ENCODE results near the gene ANKRD66. TPM values are rescaled to one million over a fixed set of nuclear protein-coding genes. Genes with fewer than 3 reads are reported as not detected.
A peak's percentile ranks its signal among the peaks of the same experiment; 100 is the strongest.
"Not testable (repeated sequence)": the region's sequence is repeated elsewhere in the genome, so short reads cannot be mapped to it uniquely, and the experiment has no call there.

The ANKRD66 gene
- polyA plus RNA-seq, 4 donors: not detected

DNA sequence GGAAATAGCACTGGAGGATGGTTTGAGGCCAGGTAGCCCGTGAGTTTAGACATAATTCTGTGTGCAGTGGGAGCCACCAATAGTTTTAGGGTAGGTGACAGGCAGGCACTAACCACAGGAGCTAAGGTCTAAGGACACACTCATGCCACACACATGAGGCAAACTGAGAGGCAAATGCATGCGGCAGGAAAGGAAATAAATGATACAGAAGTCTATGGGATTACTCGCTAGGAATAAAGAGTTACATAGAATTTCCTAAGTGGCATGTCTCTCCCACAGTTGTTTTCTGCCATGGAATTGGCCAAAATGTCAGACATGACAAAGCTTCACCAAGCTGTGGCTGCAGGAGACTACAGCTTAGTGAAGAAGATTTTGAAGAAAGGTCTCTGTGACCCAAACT is 4.9 kb downstream of the ANKRD66 start:
- DNase-seq (ENCODE audit: low read depth in 4 of 4, low spot score in 3 of 4): no peak

DNA sequence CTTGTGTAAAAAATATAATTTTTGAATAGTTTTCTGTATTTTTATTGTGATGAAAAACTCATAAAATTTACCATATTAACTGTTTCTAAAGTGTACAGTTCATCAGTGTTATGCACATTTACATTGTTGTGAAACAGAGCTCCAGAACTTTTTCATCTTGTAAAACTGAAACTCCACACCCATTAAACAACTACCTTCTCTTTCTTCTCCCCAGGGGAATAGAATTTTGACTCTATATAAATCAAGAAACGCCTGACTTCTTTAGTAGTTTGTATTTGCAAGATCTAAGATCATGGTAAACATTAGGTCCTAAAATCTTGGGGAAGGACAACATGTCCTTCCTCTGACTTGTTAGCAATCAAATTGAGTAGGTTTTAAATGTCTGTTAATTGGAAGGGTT is 9.1 kb downstream of the ANKRD66 start:
- no peak for DNase-seq (ENCODE audit: low read depth in 4 of 4, low spot score in 3 of 4)

DNA sequence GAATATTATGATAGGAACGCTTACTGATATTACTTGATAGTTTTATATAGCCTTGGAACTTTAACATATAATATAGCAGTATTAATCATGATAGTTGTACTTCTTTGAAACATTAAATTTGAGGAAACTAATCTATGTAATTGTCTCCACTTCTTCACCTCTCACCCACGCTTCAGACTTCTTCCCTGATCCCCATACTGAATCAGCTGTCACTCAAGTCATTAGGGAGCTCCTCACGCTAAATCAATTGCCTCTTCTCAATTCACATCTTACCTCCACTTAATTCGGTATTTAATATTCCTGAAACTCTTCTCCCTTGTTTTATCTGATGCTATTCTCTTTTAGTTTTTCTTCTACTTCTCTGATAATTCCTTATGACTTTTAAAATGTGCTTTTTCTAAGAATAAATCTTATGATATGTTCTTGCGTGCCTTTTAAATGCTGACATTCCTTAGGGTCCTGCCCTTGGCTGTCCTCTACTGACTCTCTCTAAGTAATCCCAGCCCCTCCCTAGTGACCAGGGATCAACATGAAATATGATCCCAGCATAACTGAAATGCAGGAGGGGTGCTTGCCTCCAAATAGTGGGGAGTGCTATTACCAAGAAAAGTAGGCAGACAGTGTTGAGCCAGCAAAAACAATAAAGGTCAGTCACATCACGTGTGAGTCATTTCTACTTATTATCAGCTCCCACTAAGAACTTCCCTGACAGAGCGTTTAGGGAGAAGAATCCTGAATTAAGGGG is 9.9 kb downstream of the ANKRD66 start:
- peak in 1 of 4 donors; percentile 22 for DNase-seq (ENCODE audit: low read depth in 4 of 4, low spot score in 3 of 4)

DNA sequence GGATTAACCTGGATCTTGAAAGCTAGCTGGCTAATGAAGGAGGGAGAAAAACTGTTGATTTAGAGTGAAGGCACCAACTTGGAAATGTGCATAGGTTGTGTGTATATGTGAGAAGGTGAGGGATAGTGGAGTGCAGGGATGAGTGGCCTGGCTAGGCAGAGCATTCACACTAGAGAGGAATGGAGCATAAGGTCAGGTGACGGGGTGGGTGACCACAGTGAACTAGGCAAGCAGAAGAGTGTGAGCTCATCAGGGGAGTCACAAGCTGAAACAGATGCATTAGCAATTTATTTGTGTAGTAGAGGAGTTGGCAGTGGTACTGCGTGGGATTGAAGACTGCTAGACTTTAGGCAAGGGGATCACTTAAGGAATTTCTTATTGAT is 10.5 kb downstream of the ANKRD66 start:
- DNase-seq (ENCODE audit: low read depth in 4 of 4, low spot score in 3 of 4): no peak

DNA sequence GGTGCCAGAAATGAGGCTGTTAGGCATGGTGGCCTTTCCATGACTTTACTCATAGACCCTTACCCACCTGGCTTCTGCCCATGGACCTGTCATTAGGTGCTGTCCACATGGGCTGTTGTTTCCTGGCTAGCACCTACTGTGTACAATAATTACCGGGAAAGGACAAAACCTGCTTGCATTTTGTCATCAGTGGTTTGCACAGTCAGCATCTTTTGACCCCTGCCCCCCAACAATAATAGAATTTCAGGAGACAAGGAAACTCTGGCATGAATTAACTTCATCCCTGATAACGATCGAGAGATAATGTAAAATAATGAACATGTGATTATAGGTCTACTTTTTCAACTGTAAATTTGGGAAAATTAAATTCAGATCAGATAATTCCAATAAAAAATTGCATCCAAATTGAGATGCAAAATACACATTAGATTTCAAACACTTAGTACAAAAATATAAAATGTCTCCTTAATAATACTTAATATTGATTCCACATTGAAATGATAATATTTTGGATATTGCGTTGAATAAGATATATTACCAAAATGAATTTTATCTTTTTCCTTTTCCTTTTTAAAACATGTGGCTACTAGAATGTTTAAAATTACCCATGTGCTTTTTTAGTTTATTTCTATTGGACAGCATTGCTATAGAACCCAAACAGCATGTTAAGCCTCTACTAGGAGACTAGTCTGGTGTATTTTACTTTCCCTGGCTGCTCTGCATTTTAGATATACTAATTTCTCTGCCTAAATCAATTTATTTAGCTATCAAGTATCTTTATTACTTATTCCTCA is 12.4 kb downstream of the ANKRD66 start:
- no peak for DNase-seq (ENCODE audit: low read depth in 4 of 4, low spot score in 3 of 4)

DNA sequence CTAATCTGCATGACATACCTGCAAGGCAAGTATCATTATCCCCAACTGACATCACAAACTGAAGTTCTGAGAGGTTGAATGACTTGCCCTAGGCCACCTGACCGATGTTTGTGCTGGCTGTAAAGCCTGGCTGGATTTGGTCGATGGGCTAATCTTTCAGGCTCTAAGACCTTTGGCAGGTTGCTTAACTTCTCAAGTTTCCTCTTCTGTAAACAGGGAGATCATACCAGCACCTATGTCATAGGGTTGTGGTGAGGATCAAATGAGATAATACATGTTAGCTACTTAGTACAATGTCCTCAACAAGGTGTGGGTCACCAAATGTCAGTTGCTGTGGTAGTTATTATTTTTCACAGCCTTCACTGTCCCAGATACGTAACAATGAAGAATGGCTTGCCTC is 14.2 kb downstream of the ANKRD66 start:
- DNase-seq (ENCODE audit: low read depth in 4 of 4, low spot score in 3 of 4): no peak

DNA sequence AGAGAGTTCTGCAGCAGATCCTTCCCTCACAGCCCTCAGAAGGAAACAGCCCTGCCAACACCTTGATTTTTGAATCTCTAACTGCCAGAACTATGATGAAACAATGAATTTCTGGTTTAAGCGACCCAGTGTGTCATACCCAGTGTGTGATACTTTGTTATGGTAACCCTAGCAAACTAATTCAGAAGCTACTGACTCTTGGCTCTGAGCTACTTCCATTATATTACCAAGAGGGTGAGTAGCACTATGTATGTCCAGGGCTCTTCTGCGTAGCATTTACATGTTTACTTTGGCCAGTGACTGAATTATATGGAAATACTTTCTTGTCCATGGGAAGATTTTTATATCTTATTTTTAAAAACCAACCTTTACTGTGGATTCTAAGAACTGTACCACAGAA is 16.7 kb downstream of the ANKRD66 start:
- DNase-seq (ENCODE audit: low read depth in 4 of 4, low spot score in 3 of 4): no peak

DNA sequence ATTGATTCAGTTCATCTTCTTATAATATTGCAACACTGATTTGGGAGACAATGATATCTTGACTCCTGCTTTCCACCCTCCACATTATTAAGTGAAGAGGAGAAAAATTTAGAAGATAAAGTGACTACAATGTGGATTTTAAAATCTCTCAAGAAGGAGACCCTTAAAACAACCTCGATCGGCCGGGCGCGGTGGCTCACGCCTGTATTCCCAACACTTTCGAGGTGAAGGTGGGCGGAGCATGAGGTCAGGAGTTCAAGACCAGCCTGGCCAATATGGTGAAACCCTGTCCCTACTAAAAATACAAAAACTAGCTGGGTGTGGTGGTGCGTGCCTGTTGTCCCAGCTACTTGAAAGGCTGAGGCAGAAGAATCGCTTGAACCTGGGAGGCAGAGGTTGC is 17.5 kb downstream of the ANKRD66 start:
- DNase-seq (ENCODE audit: low read depth in 4 of 4, low spot score in 3 of 4): not testable (repeated sequence)

DNA sequence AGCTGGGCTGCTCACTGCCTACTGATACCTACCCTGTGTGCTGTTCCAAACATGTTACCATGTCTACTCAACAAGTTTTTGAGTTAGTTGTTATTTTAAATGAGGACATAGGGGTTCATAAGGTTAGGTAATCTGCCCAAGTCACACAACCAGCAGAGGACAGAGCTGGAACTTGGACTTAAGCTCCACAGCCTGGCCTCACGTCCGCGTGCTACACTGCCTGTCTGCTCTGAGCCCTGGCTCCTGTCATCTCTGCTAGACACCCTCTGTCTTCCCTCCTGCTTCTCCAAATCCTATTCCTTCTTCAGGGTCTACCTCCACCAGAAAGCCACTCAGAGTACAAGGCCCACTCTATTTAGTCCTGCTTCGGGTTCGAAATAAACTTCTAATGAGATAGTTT is 18.2 kb downstream of the ANKRD66 start:
- no peak for DNase-seq (ENCODE audit: low read depth in 4 of 4, low spot score in 3 of 4)

DNA sequence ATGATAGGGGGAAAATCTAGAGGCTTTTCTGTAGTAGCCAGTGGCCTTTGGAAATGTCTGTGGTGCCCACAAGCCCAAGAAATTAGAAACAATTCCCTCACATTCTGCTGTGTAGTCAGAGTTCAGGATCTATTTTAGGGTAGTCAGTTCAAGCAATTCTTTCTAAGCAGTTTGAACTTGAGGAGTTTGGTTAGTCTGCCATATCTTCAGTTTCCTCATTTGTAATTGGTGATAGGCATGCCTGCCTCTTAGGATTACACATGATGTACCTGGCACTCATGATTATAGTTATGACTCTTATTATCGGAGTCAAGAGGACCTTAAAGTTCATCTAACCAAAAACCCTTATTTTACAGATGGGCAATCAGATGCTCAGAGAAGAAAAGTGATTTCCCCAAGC is 25.3 kb downstream of the ANKRD66 start:
- no peak for DNase-seq (ENCODE audit: low read depth in 4 of 4, low spot score in 3 of 4)

DNA sequence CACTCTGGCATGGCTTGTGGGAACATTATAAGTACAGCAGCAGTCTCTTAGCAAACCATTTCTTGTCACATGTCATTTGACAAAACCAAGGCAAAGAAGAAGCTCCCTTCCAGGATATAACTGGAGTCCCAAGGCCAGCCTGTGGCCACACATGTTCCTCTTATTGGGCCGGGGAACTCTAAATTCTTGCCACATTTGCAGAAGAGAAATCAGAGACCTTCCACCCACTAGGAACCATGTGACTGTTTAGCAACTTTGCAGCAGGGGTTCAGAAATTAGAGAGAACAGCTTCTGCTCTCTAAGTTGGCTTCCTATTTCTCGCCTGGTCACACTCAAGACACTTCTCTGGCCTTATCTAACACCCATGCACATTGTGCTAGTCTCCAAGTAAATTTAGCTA is 26.0 kb downstream of the ANKRD66 start:
- no peak for DNase-seq (ENCODE audit: low read depth in 4 of 4, low spot score in 3 of 4)

DNA sequence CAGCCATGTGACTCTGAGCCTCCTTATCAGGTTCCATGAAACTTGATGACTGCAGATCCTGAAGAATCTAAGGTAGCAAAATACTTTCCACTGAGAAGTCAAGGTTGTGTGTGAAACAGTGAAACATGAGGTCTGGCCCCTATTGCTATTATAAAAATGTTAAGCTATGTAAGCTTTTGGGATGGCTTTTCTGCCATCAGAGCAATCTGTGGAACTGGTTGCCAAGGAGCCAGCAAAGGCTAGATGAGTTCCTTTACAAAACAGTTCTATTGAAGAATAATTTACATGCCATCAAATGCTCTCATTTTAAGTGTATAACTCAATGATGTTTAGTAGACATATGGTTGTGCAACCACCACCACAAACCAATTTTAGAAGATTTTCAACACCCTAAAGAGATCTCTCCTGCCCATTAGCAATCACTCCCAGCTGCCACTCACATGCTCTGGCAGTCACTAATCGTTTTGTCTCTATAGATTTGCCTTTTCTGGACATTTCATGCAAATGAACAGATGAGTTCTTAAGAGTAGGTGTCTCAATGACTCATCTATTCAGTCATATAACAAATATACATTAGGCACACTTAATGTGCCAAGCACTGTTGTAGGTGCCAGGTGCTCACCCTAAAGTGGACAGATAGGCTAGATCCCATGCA is 26.6 kb downstream of the ANKRD66 start:
- DNase-seq (ENCODE audit: low read depth in 4 of 4, low spot score in 3 of 4): no peak

DNA sequence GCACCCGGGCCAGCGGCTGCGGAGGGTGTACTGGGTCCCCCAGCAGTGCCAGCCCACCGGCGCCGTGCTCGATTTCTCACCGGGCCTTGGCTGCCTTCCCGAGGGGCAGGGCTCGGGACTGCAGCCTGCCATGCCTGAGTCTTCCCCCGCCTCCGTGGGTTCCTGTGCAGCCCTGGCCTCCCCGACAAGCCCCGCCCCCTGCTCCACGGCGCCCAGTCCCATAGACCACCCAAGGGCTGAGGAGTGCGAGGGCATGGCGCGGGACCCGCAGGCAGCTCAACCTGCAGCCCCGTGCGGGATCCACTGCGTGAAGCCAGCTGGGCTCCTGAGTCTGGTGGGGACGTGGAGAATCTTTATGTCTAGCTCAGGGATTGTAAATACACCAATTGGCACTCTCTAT is 28.0 kb downstream of the ANKRD66 start:
- not testable (repeated sequence) for DNase-seq (ENCODE audit: low read depth in 4 of 4, low spot score in 3 of 4)

DNA sequence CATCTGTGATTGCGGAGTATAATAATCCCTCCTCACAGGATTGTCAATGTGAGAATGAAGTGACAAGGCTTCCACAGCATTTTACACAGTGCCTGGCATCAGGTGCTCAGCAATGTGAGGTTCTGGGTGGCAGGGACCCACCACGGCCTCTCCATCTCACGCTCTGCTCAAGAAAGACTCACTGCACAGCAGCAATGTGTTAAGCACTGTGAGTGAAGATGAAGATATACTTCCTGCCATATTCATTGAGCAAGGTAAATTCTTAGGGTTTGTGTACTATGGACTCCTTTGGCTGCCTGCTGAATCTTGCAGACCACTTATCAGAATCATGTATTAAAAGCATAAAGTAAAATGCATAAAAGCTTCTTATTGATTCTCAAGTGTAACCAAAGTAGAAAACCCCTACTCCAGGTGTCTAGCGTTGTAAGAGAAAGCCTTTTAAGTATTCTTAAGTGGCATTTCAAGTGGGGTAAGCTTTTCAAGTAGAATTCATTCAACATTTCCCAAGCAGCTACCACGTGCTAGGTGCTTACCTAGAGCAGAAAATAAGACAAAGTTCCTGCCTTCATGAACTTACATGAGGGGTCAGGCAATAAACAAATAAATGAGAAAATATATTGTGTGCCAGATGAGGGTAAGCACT is 29.5 kb downstream of the ANKRD66 start:
- DNase-seq (ENCODE audit: low read depth in 4 of 4, low spot score in 3 of 4): no peak

DNA sequence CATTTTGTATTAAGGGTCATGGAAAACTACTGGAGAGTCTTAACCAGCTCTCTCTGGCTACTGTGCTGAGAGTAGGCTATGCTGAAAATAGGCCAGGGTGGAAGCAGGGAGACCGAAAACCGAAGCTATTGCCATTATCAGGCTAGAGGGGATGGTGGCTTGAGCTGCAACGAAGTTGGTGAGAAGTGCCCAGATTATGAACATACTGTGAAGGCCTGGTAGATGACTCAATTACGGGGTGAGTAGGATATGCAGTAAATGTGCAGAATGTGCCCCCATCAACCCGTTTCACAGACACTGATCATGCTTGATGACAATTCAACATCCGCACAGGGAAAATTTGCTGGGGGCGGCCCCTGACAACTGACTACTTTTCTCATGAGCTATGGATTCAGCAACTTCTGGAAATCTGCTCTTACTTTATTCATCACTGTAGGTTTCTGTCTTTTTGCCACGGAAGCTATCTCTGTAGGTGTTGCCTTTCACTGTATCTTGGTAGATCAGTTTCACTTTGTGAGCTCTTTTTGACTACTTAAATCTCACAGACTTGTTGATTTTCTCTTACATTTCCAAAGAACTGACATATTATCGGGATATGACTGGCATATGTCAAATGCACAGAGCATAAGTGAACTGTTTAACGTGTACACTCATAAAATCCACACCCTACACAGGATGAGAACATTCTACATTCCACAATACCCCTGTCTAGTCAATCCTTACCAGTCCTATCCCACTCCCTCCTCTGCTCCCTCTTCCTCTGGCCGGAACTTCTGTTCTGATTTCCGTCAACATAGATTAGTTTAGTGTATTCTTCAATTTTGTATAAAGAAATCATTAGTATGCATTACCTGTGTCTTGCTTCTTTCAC is 31.0 kb downstream of the ANKRD66 start:
- DNase-seq (ENCODE audit: low read depth in 4 of 4, low spot score in 3 of 4): no peak

DNA sequence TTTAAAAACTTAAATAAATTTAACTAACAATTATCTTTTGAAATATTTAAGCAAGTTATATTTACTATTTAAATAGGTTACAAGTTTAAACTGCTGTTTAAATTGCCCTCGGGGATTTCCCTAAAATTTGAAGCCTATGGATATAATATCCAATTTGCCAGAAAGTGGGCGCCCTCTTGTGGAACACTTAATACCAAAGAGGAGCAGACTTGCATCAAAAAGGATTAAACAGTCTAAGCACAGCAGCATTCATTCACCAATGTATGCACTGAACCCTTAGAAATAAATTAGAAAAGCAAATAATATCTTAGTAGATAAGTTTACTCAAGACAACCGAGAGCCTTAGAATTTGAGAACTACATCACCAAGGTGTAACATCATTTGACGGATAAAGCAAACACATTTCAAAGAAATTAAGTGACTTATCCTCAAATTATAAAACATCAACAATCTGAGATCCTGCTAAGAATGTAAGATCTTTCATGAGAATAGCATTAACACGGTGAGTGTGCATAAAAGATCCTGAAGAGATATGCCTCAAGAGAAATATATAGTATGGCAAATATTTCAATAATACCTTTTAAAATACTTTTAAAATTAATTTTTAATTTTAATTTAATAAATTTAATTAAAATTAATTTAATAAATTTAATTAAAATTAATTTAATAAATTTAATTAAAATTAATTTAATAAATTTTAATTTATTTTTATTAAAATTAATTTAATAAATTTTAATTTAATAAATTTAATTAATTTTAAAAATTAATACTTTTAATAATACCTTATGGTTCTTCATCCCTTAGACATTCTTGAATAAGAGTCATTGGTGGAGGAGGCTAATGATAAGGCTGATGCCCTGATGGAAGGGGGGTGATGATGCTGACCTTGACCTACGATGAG is 35.0 kb downstream of the ANKRD66 start:
- peak; percentile 35 to 71 (median 65) for DNase-seq (ENCODE audit: low read depth in 4 of 4, low spot score in 3 of 4)

DNA sequence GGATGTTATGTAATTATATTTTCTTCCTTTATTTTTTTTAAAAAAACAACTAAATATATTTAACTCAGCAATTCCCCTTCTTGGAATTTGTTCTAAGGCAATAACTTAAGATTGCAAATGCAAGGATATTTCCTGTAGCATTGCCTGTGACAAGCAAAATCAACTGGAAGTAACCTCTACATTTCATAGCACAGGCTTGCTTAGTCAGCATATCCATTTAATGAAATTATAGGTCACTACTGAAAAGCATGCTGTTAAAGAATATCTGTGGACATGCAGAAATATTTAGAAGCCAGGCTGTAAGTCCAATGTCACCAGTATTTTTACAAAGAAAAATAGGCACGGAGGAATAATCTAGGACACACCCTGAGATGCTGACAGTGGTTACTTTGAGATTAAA is 37.8 kb downstream of the ANKRD66 start:
- DNase-seq (ENCODE audit: low read depth in 4 of 4, low spot score in 3 of 4): no peak

DNA sequence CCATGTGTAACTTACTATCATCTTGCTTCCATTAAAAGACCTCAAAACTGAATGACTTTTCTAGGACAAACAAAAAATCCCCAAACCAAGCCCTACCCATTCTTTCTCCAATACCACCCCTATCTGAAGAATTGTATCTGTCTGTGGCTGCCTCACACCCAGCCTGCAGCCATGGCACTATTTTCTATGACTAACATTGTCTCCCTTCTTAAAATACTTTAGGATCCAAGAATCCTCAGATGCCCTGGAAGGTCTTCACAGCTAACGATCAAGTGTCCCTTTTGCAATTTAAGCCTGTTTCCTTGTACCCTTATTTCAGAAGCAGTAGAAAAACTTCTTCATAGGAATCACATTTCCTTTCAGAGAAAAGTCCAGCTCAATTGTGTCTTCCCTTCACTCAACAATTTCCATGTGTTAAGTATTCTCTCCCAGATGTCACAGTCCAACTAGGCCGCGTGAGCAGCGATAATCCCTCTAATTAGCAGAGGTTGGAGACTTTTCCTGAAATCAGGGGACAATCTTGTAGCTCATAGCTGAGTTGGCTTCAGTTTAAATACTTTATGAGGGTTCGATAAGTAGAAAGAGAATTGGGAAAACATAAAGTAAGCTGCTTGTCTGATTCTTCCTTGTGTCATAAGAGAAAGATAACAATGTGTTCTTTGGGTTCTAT is 41.3 kb downstream of the ANKRD66 start:
- DNase-seq (ENCODE audit: low read depth in 4 of 4, low spot score in 3 of 4): no peak

DNA sequence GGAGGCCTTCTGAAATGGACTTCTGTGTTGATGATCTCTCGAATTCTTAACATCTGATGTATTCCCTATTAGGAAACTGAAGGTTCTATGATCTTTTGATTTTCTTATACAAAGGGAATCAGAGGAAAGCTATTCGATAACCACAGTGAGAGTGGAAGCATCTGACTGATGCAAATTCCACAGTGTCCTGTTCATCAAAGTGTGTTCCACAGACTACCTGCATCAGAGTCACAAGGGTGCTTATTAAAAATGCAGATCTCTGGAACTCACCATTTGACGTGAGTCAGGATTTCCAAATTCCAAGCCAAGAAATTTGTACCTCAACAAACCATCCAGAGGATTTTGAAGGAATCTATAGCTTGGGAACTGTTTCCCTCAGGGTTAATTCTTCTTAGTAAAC is 42.1 kb downstream of the ANKRD66 start:
- DNase-seq (ENCODE audit: low read depth in 4 of 4, low spot score in 3 of 4): no peak

Measured in right renal pelvis (tissue), 4 donors.